HL-60 (cell line): Measurements from ENCODE around the gene PTGER3.

ENCODE experiments used
- DNase-seq, 2 experiments: peaks; one replicate each; pipeline ENCODE4 v3.0.0-alpha.2; 2010 to 2020; ENCODE audit warnings: low read depth in 1 of 2, low spot score in 1 of 2
- H3K27ac ChIP-seq: fragments of 250-450 bp; sonication (Bioruptor Pico); replicated peaks from 2 replicates; pipeline ENCODE4 v1.5.1; 2020; ENCODE audit warnings: mild to moderate bottlenecking, moderate library complexity
- H3K27me3 ChIP-seq: fragments of 250-450 bp; sonication (Bioruptor Pico); 2 replicates; pipeline ENCODE4 v1.5.1; 2021; ENCODE audit warnings: mild to moderate bottlenecking, moderate library complexity; ENCODE audit not compliant: insufficient read depth, poor library complexity, severe bottlenecking
- H3K4me3 ChIP-seq: replicated peaks from 2 replicates; pipeline ENCODE4 v1.5.1; 2011; ENCODE audit warnings: mild to moderate bottlenecking, control low read depth, low read length; ENCODE audit not compliant: insufficient read depth
- GABPA ChIP-seq: IDR thresholded peaks from 2 replicates; pipeline ENCODE4 v1.6.1; 2012; ENCODE audit warnings: low read depth
- POLR2AphosphoS5 ChIP-seq: IDR thresholded peaks from 2 replicates; pipeline ENCODE4 v1.6.1; 2012; ENCODE audit warnings: low read depth
- SPI1 ChIP-seq: IDR thresholded peaks from 2 replicates; pipeline ENCODE4 v1.6.1; 2012; ENCODE audit warnings: low read depth, mild to moderate bottlenecking, borderline replicate concordance
- TF ChIP-seq, protein P1 (sequence below): IDR thresholded peaks from 2 replicates; pipeline ENCODE4 v1.6.1; 2012; ENCODE audit warnings: low read depth; ENCODE audit not compliant: insufficient replicate concordance
- TF ChIP-seq, protein P2 (sequence below): IDR thresholded peaks from one replicate; pipeline ENCODE4 v1.5.1; 2011; ENCODE audit warnings: low read length, control low read depth, inconsistent platforms; ENCODE audit not compliant: insufficient read depth

Gene PTGER3

DNA sequence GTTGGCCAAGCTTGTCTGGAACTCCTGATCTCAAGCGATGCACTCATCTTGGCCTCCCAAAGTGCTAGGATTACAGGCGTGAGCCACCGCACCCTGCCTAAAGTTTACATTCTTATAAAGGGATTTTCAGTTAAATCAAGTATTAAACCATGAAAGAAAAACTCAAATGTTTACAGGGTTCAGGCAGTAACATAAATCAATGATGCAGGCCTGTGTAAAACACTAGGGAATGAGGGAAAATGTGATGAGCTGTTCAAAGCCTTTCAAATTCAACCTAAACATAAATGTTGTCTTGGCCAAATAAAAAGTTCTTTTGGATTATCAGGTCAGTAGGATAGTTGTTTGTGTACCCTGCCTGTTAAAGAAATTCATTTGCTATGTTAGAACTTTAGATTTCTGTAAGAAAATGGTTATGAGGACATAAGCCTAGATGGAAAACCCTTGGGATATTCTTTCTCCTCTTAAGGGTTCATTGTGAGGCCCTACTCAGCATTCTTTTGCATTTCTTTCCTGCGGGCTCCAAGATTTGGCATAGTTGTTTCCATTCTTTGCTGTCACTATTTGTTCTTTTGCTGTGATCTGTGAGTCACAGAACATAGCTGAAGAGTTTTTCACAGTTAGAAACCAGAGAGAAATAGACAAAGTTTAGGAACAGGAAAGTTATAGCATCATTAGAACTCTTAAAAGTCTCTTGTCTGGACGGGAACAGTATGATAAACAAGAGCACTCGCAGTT, 42.1 kb upstream of the PTGER3 start:
- DNase-seq: no peak
- H3K27ac ChIP-seq: no peak overlapping the region

DNA sequence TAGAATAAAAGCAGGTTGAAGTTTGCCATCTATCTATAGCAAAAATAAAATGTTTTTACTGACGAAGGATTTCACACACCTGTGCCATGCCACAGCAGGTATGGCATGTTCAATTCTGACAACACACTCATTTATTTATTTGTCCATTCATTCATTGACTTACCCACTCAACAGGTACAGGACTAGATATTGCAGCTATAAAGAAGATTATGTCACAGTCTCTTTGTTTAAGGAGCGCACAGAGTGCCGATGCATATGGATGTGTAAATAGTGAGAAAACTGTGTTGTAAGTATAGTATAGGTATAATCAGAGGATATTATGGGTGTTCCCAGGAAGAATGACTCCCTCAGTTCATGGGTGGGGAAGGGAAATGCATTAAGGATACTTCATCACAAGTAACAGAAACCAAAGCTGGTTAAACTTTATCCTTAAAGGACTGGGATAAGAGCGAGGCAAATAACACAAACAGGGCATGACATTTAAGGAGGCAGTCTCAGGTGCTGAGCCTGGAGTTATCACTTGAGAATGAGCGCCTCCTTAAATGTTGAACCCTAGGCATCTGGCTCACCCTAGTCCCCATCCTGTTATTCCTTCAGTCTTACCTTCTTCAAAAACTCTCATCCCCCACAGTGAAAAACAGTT, 41.1 kb upstream of the PTGER3 start:
- no peaks in the 10 kb centered on the region for H3K27me3 ChIP-seq
- TF ChIP-seq, protein P1, sequence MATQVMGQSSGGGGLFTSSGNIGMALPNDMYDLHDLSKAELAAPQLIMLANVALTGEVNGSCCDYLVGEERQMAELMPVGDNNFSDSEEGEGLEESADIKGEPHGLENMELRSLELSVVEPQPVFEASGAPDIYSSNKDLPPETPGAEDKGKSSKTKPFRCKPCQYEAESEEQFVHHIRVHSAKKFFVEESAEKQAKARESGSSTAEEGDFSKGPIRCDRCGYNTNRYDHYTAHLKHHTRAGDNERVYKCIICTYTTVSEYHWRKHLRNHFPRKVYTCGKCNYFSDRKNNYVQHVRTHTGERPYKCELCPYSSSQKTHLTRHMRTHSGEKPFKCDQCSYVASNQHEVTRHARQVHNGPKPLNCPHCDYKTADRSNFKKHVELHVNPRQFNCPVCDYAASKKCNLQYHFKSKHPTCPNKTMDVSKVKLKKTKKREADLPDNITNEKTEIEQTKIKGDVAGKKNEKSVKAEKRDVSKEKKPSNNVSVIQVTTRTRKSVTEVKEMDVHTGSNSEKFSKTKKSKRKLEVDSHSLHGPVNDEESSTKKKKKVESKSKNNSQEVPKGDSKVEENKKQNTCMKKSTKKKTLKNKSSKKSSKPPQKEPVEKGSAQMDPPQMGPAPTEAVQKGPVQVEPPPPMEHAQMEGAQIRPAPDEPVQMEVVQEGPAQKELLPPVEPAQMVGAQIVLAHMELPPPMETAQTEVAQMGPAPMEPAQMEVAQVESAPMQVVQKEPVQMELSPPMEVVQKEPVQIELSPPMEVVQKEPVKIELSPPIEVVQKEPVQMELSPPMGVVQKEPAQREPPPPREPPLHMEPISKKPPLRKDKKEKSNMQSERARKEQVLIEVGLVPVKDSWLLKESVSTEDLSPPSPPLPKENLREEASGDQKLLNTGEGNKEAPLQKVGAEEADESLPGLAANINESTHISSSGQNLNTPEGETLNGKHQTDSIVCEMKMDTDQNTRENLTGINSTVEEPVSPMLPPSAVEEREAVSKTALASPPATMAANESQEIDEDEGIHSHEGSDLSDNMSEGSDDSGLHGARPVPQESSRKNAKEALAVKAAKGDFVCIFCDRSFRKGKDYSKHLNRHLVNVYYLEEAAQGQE: no peak
- TF ChIP-seq POLR2AphosphoS5 (no peak), GABPA (no peak), SPI1 (no peak)
- TF ChIP-seq, protein P2, sequence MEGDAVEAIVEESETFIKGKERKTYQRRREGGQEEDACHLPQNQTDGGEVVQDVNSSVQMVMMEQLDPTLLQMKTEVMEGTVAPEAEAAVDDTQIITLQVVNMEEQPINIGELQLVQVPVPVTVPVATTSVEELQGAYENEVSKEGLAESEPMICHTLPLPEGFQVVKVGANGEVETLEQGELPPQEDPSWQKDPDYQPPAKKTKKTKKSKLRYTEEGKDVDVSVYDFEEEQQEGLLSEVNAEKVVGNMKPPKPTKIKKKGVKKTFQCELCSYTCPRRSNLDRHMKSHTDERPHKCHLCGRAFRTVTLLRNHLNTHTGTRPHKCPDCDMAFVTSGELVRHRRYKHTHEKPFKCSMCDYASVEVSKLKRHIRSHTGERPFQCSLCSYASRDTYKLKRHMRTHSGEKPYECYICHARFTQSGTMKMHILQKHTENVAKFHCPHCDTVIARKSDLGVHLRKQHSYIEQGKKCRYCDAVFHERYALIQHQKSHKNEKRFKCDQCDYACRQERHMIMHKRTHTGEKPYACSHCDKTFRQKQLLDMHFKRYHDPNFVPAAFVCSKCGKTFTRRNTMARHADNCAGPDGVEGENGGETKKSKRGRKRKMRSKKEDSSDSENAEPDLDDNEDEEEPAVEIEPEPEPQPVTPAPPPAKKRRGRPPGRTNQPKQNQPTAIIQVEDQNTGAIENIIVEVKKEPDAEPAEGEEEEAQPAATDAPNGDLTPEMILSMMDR: no peak
- no peak overlapping the region for H3K4me3 ChIP-seq
- DNase-seq: no peak
- H3K27ac ChIP-seq: no peak overlapping the region

More for the DNA sequence above, 42.1 kb upstream of the PTGER3 start:
- Histone ChIP-seq H3K4me3 (no peak overlapping the region), H3K27me3 (no peaks in the 10 kb centered on the region)
- no peak for TF ChIP-seq SPI1
- TF ChIP-seq GABPA: no peak
- no peak for TF ChIP-seq POLR2AphosphoS5
- TF ChIP-seq, protein P2: no peak
- TF ChIP-seq, protein P1: no peak

DNA sequence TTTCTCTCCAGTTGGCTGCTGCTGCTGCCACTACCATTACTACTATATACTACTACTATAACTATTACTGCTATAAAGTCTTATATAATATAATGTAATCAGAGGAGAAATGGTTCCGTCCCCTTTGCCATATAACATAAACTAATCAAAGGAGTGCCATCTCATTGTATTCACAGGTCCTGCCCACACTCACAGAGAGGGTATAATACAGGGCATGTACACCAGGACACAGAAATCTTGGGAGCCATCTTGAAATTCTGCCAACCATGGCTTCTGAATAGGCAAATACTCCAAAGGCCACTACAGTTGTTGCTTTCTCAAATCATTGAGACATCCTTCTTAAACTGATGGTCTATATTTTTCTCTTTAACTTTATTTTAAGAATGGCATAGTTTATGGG, 40.1 kb upstream of the PTGER3 start:
- Histone ChIP-seq H3K27me3 (no peaks in the 10 kb centered on the region), H3K27ac (no peak overlapping the region), H3K4me3 (no peak overlapping the region)
- no peak for TF ChIP-seq GABPA
- TF ChIP-seq POLR2AphosphoS5: no peak
- TF ChIP-seq, protein P1: no peak
- no peak for DNase-seq
